Spleen (tissue), 7 donors: ENCODE results near the gene PPOX.

ENCODE experiments used
- POLR2A ChIP-seq, 3 donors: fragments of 450-650 bp; IDR thresholded peaks; one replicate each; pipeline ENCODE4 v1.5.1; 2017; ENCODE audit warnings: antibody characterized with exemption in 3 of 3, mild to moderate bottlenecking in 1 of 3
- POLR2AphosphoS5 ChIP-seq, 3 donors: sonication (generic); formaldehyde crosslinking; IDR thresholded peaks; one replicate each; pipeline ENCODE4 v1.5.1; 2017; ENCODE audit warnings: antibody characterized with exemption in 3 of 3
- TF ChIP-seq, protein P1 (sequence below), 11 experiments: fragments of 200-600 bp in 7 of 11; fragments of 450-650 bp in 4 of 11; sonication (generic) in 4 of 11; IDR thresholded peaks in 8 of 11; conservative IDR thresholded peaks in 3 of 11; 1 replicate in 7 of 11; 2 replicates in 4 of 11; pipeline versions ENCODE4 v1.4.0 to v1.8.0; 2016 to 2021; ENCODE audit warnings: antibody characterized with exemption in 11 of 11, inconsistent platforms in 4 of 11, mild to moderate bottlenecking in 1 of 11
- donor health status: DM: no; HTN: no; CAD: no; lungs with moderate emphysema.
- donor health status: DM: no; HTN: no; CAD: no.
- donor health status: DM: no; HTN: no; CAD: no.

DNA sequence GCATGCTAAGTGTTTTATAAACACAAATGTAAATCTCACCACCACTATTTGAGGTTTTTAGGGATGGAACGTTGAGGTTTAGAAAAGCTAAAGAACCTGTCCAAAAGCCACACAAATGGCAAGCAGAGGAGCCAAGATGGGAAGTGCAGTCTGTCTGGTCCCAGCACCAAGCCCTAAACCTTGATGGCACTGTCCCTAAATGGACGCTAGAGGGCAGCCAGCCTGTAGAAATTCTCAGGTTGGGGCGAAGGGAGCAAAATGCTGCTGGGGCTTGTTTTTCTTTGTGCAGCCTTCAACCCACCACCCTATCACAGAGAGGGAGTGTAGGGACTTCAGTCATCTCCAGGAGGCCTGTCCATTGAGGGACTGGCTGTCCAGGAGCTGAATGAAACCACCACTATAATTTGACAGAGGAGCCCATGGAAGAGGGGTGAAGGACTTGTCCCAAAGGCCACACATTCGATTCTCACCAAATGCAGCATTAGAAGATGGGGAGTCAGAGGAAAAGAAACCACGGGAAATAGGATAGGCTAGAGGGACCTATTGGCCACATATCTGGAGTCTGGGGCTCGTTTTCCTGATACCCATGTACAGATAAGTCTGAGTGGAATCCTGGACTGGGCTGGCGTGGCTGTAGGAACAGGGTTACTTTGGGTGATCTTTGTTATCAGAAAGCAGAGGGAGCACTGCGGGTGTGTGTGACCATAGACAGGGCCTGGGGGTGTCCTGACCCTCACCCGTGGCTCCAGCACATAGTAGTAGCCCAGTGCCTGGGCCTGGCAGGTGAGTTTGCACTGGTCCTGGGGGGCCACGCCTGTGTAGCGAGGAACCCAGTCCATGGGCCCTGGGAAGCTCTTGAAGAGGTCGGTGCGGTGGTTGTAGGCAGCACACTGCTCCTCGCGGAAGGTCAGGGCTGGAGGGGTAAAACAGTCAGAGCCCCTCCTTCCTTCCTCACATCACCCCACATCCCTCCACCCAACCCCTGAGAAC, 26.5 kb downstream of the PPOX start:
- TF ChIP-seq POLR2A (IDR thresholded peaks at IDR 0.05) (no peak), POLR2AphosphoS5 (IDR thresholded peaks at IDR 0.05) (peak in 1 of 3 donors; percentile 56)
- TF ChIP-seq, protein P1, sequence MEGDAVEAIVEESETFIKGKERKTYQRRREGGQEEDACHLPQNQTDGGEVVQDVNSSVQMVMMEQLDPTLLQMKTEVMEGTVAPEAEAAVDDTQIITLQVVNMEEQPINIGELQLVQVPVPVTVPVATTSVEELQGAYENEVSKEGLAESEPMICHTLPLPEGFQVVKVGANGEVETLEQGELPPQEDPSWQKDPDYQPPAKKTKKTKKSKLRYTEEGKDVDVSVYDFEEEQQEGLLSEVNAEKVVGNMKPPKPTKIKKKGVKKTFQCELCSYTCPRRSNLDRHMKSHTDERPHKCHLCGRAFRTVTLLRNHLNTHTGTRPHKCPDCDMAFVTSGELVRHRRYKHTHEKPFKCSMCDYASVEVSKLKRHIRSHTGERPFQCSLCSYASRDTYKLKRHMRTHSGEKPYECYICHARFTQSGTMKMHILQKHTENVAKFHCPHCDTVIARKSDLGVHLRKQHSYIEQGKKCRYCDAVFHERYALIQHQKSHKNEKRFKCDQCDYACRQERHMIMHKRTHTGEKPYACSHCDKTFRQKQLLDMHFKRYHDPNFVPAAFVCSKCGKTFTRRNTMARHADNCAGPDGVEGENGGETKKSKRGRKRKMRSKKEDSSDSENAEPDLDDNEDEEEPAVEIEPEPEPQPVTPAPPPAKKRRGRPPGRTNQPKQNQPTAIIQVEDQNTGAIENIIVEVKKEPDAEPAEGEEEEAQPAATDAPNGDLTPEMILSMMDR (IDR thresholded peaks at IDR 0.05 in 8 of 11, conservative IDR thresholded peaks at IDR 0.05 in 3 of 11), result peak; percentile 83 to 95 (median 92)
